Skeletal muscle satellite cell (primary cell): ENCODE data around the gene KLHL5.

Source experiments
- H3K27me3 ChIP-seq: 2 replicates; pipeline ENCODE4 v1.7.0; 2013; ENCODE audit warnings: low read length; ENCODE audit not compliant: control insufficient read depth, insufficient read depth
- H3K36me3 ChIP-seq: 2 replicates; pipeline ENCODE4 v1.7.0; 2013; ENCODE audit warnings: mild to moderate bottlenecking, control low read depth, low read length; ENCODE audit not compliant: insufficient read depth
- H3K4me1 ChIP-seq: 2 replicates; pipeline ENCODE4 v1.7.0; 2013; ENCODE audit warnings: low read length; ENCODE audit not compliant: control insufficient read depth, insufficient read depth
- H3K4me2 ChIP-seq: 2 replicates; pipeline ENCODE4 v1.7.0; 2013; ENCODE audit warnings: mild to moderate bottlenecking, low read length
- H3K4me3 ChIP-seq: 2 replicates; pipeline ENCODE4 v1.7.0; 2013; ENCODE audit warnings: low read length
- H3K9ac ChIP-seq: 2 replicates; pipeline ENCODE4 v1.7.0; 2013; ENCODE audit warnings: mild to moderate bottlenecking, low read depth, low read length, moderate library complexity
- H3K9me3 ChIP-seq: replicated peaks from 2 replicates; pipeline ENCODE4 v1.7.0; 2013; ENCODE audit warnings: mild to moderate bottlenecking, control low read depth, low read length

The KLHL5 gene

GRCh38 chr4:39146211-39146610 is 84.2 kb downstream of the KLHL5 start:
- Histone ChIP-seq H3K9me3 (no peaks in the 10 kb centered on the region), H3K4me1 (no peaks in the 10 kb centered on the region), H3K36me3 (no peaks in the 10 kb centered on the region), H3K9ac (no peak overlapping the region), H3K4me3 (no peak overlapping the region), H3K27me3 (no peaks in the 10 kb centered on the region), H3K4me2 (no peak overlapping the region)

GRCh38 chr4:39154009-39154408 is 92.0 kb downstream of the KLHL5 start:
- Histone ChIP-seq H3K9me3 (no peaks in the 10 kb centered on the region), H3K36me3 (no peaks in the 10 kb centered on the region), H3K9ac (no peak overlapping the region), H3K4me1 (no peaks in the 10 kb centered on the region), H3K4me2 (no peak overlapping the region), H3K4me3 (no peak overlapping the region), H3K27me3 (no peaks in the 10 kb centered on the region)

DNA sequence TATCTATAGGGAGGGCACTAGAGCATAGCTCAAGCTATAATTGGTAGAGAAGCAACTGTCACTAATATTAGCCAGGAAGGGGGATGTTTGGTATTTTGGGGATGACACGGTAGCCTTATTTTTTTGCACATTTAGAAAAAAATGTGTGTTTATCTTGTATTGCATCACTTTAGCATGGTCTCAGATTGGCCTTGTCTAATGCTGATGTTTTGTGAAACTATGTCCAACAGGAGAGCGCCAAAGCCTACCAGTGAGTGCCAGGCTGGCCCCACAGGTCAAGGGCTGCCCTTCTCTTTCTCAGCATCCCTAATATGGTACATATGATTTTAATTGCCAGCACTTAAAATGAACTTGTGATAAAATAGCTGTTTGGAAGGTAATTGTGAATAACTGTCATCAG is 95.5 kb downstream of the KLHL5 start:
- H3K4me1 ChIP-seq, result no peaks in the 10 kb centered on the region
- H3K9ac ChIP-seq, result no peak overlapping the region
- no peaks in the 10 kb centered on the region for H3K9me3 ChIP-seq
- H3K27me3 ChIP-seq, result no peaks in the 10 kb centered on the region
- no peaks in the 10 kb centered on the region for H3K36me3 ChIP-seq
- H3K4me3 ChIP-seq, result no peak overlapping the region
- H3K4me2 ChIP-seq, result no peak overlapping the region

- Histone ChIP-seq H3K36me3 (no peaks in the 10 kb centered on the region), H3K4me3 (no peak overlapping the region), H3K4me2 (no peak overlapping the region), H3K9ac (no peak overlapping the region), H3K9me3 (no peaks in the 10 kb centered on the region), H3K4me1 (no peaks in the 10 kb centered on the region), H3K27me3 (no peaks in the 10 kb centered on the region)
Observed at GRCh38 chr4:39166177-39166576, 104.1 kb downstream of the KLHL5 start.

DNA sequence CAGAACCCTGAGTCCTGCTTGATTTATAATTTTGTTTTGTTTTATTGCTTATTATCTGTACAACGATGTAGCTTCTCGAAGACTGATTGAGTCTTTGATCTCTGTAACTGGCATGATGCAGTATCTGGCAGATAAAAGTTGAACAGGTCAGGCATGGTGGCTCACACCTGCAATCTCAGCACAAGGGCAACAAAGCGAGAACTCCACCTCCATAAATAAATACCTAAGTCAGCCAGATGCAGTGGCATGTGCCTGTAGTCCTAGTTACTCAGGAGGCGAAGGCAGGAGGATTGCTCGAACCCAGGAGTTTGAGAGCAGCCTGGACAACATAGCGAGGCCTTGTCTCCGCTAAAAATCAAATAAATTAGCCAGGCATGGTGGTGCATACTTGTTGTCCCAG is 104.6 kb downstream of the KLHL5 start:
- Histone ChIP-seq H3K36me3 (no peaks in the 10 kb centered on the region), H3K4me1 (no peaks in the 10 kb centered on the region), H3K4me2 (no peak overlapping the region), H3K4me3 (no peak overlapping the region), H3K9ac (no peak overlapping the region), H3K9me3 (no peaks in the 10 kb centered on the region), H3K27me3 (no peaks in the 10 kb centered on the region)

DNA sequence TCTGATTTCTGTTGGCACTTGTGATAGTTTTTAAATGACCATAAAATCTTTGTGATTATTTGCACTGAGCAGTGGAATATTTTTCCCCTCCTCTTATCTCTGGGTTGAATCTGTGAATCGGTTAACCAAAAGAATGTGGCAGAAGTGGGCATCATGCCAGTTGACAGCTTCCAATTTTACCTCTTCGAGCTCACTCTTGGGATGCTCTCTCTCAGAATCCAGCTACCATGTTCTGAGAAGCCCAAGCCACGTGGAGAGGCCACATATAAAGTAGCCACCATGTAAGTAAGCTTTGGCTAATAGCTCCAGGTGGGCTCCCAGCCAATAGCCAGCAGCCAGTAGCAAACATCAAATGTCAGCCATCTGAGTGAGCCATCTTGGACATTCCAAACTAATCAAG is 107.4 kb downstream of the KLHL5 start:
- H3K9ac ChIP-seq, result no peak overlapping the region
- no peaks in the 10 kb centered on the region for H3K9me3 ChIP-seq

DNA sequence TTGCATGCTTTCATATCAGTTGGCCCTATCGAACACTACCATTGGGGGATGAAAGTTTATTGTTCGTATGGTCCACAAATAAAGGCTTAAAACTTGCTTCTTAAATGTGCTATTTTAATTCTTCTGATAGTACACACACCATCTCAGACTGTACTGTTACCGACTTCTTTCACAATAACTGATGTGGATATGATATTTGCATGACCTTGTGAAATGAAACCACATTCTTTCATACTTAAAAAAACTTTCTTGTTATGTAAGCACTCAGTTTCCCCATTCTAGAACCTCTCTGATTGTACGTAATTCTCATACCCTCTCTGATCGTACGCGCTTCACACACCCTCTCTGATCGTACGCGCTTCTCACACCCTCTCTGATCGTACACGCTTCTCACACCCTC is 108.3 kb downstream of the KLHL5 start:
- H3K4me2 ChIP-seq, result no peak overlapping the region
- no peaks in the 10 kb centered on the region for H3K36me3 ChIP-seq
- H3K27me3 ChIP-seq, result peaks cover 7% of the 10 kb centered on the region
- no peaks in the 10 kb centered on the region for H3K9me3 ChIP-seq
- H3K9ac ChIP-seq, result no peak overlapping the region
- H3K4me1 ChIP-seq, result no peaks in the 10 kb centered on the region
- H3K4me3 ChIP-seq, result no peak overlapping the region

More for the DNA sequence above, 107.4 kb downstream of the KLHL5 start:
- Histone ChIP-seq H3K4me1 (no peaks in the 10 kb centered on the region), H3K4me3 (no peak overlapping the region), H3K36me3 (no peaks in the 10 kb centered on the region), H3K4me2 (no peak overlapping the region), H3K27me3 (no peaks in the 10 kb centered on the region)
